ENCODE results near the gene FBLN2.
"Not testable (repeated sequence)": the region's sequence is repeated elsewhere in the genome, so short reads cannot be mapped to it uniquely, and the experiment has no call there.

Gene FBLN2

GRCh38 chr3:13548696-13549622, at the start of gene FBLN2:
TSS of gene FBLN2 (plus strand) at chr3:13549125. CDS start at chr3:13570356, 21,231 bp downstream.
- peak within 1 kb of the TSS; percentile 37 for H3K4me3 ChIP-seq (ENCODE audit: control insufficient read depth, low read depth, low read length)
- DNase-seq (ENCODE audit: low read depth) = no peak
- TF ChIP-seq, protein P1, sequence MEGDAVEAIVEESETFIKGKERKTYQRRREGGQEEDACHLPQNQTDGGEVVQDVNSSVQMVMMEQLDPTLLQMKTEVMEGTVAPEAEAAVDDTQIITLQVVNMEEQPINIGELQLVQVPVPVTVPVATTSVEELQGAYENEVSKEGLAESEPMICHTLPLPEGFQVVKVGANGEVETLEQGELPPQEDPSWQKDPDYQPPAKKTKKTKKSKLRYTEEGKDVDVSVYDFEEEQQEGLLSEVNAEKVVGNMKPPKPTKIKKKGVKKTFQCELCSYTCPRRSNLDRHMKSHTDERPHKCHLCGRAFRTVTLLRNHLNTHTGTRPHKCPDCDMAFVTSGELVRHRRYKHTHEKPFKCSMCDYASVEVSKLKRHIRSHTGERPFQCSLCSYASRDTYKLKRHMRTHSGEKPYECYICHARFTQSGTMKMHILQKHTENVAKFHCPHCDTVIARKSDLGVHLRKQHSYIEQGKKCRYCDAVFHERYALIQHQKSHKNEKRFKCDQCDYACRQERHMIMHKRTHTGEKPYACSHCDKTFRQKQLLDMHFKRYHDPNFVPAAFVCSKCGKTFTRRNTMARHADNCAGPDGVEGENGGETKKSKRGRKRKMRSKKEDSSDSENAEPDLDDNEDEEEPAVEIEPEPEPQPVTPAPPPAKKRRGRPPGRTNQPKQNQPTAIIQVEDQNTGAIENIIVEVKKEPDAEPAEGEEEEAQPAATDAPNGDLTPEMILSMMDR (IDR thresholded peaks at IDR 0.05; ENCODE audit: control insufficient read depth, insufficient read depth, low read depth, low read length, missing control alignments) = no peak

- not testable (repeated sequence) for DNase-seq (ENCODE audit: low read depth); H3K4me3 ChIP-seq (ENCODE audit: control insufficient read depth, low read depth, low read length)
Measured at GRCh38 chr3:13499246-13499645, 49.7 kb upstream of the FBLN2 start.

- no peak for DNase-seq (ENCODE audit: low read depth)
- no peak overlapping the region for H3K4me3 ChIP-seq (ENCODE audit: control insufficient read depth, low read depth, low read length)
- TF ChIP-seq, protein P1 (IDR thresholded peaks at IDR 0.05; ENCODE audit: control insufficient read depth, insufficient read depth, low read depth, low read length, missing control alignments) = peak; percentile 60
Measured at GRCh38 chr3:13500133-13500885, 48.6 kb upstream of the FBLN2 start.

GRCh38 chr3:13501056-13501455, 47.9 kb upstream of the FBLN2 start:
- TF ChIP-seq, protein P1 (IDR thresholded peaks at IDR 0.05; ENCODE audit: control insufficient read depth, insufficient read depth, low read depth, low read length, missing control alignments) = no peak
- no peak for DNase-seq (ENCODE audit: low read depth)

DNA sequence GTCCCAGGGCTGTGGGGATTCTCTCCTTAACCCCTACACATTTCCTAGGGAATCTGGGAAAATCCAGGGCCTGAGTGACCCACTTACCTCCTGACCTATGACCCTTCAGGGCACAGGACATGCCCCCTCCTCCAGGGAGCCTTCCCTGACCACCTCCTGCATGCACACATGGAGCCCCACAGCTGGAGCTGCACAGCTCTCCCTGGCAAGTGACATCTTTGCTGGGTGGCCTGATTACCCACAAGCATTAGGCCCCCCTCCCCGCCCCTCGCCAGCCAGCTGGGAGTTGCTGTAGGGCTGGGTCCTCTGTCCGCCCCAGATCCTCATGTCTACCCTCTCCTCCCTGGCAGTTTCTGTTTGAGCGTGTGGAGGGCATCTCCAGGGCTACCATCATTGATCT, 47.4 kb upstream of the FBLN2 start:
- DNase-seq (ENCODE audit: low read depth) = no peak
- TF ChIP-seq, protein P1 (IDR thresholded peaks at IDR 0.05; ENCODE audit: control insufficient read depth, insufficient read depth, low read depth, low read length, missing control alignments) = no peak
- H3K4me3 ChIP-seq (ENCODE audit: control insufficient read depth, low read depth, low read length) = no peak overlapping the region

More at GRCh38 chr3:13501056-13501455, 47.9 kb upstream of the FBLN2 start:
- no peak overlapping the region for H3K4me3 ChIP-seq (ENCODE audit: control insufficient read depth, low read depth, low read length)

DNA sequence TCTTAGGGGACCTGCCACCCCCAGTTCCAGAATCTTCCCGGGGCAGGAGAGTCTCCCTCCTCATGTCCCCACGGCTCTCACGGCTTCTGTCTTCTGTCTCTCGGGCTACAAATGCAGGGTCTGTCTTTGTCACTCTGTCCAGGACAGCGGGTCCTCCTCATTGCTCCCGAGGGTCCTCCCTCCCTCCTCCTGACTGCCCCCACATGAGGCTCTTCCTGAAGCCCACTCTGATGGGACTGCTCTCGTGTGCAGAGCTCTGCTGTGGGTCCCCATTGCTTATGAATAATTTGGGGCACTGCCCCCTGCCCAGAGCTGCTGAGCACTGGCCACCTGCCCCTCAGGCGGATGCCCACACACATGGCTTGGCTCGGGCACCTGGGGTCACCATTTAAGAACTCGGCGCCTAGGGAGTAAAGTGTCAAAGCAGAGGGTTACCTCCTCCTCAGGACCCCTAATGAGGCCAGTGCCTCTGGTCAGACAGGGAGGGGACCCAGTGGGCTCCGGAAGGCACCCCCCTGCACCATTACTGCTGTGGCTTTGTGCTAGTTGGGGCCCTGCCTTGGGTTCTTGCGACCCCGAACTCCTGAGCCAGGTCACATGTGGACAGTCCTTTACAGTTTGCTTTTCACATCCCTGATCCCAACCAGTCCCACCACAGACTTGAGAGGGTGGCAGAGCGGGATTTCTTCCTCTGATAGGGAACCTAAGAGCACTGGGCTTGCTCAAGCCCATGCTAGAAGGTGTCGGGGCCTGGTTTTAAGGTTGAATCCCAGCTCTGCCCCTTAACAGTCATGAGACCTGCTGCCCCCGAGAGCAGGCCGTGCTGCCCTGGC, 46.8 kb upstream of the FBLN2 start:
- no peak for DNase-seq (ENCODE audit: low read depth)
- TF ChIP-seq, protein P1 (IDR thresholded peaks at IDR 0.05; ENCODE audit: control insufficient read depth, insufficient read depth, low read depth, low read length, missing control alignments) = no peak

More for the DNA sequence above, 46.8 kb upstream of the FBLN2 start:
- H3K4me3 ChIP-seq (ENCODE audit: control insufficient read depth, low read depth, low read length) = no peak overlapping the region

Measured in AG09309 (cell line).